Measurements from ENCODE around the gene PPP1R37. TPM values are rescaled to one million over a fixed set of nuclear protein-coding genes. Genes with fewer than 3 reads are reported as not detected.

The PPP1R37 gene
- total and polyA plus RNA-seq, 2 donors (not counting 1 experiment from before 2014, with no cell fraction given): 11.3 to 36.0 TPM

GRCh38 chr19:45125975-45126493 is 33.1 kb downstream of the PPP1R37 start:
- peak; percentile 30 to 39 for DNase-seq (ENCODE audit: low read depth in 2 of 2)
- peaks cover 2% of the 10 kb centered on the region for H4K20me1 ChIP-seq (ENCODE audit: control insufficient read depth, extremely low read depth, insufficient read depth, low read length)

GRCh38 chr19:45126654-45127053 is 33.7 kb downstream of the PPP1R37 start:
- Histone ChIP-seq H3K79me2 (ENCODE audit: control insufficient read depth, insufficient read depth, low read length) (peaks cover 50% of the 10 kb centered on the region), H3K4me2 (ENCODE audit: extremely low read depth, insufficient read depth, low read length) (no peak overlapping the region), H3K4me3 (replicated peaks in 1 of 4; ENCODE audit: control extremely low read depth in 1 of 4, insufficient read depth in 1 of 4, low read depth in 3 of 4, low read length in 4 of 4) (no peak overlapping the region), H4K20me1 (ENCODE audit: control insufficient read depth, extremely low read depth, insufficient read depth, low read length) (no peaks in the 10 kb centered on the region), H3K27ac (ENCODE audit: insufficient read depth, low read length) (no peak overlapping the region), H2AFZ (ENCODE audit: low read length) (no peak overlapping the region), H3K27me3 (ENCODE audit: control insufficient read depth, insufficient read depth, low read length) (no peaks in the 10 kb centered on the region), H3K9ac (ENCODE audit: insufficient read depth, low read length) (no peak overlapping the region), H3K36me3 (ENCODE audit: control insufficient read depth, insufficient read depth, low read length) (peaks cover 4% of the 10 kb centered on the region), H3K4me1 (ENCODE audit: control insufficient read depth, extremely low read depth, insufficient read depth, low read length) (no peaks in the 10 kb centered on the region), H3K9me3 (ENCODE audit: control insufficient read depth, insufficient read depth, low read depth, low read length) (no peaks in the 10 kb centered on the region)
- DNase-seq (ENCODE audit: low read depth in 2 of 2): no peak
- TF ChIP-seq CTCF (conservative IDR thresholded peaks at IDR 0.05 in 1 of 2, IDR thresholded peaks at IDR 0.05 in 1 of 2; ENCODE audit: low read depth in 1 of 2, low read length in 2 of 2) (no peak), EZH2 (IDR thresholded peaks at IDR 0.05; ENCODE audit: low read length, missing control alignments) (no peak)

More at GRCh38 chr19:45125975-45126493, 33.1 kb downstream of the PPP1R37 start:
- TF ChIP-seq CTCF (conservative IDR thresholded peaks at IDR 0.05 in 1 of 2, IDR thresholded peaks at IDR 0.05 in 1 of 2; ENCODE audit: low read depth in 1 of 2, low read length in 2 of 2) (peak; percentile 59 to 87), EZH2 (IDR thresholded peaks at IDR 0.05; ENCODE audit: low read length, missing control alignments) (no peak)
- Histone ChIP-seq H3K79me2 (ENCODE audit: control insufficient read depth, insufficient read depth, low read length) (peaks cover 54% of the 10 kb centered on the region), H3K27me3 (ENCODE audit: control insufficient read depth, insufficient read depth, low read length) (no peaks in the 10 kb centered on the region), H3K4me1 (ENCODE audit: control insufficient read depth, extremely low read depth, insufficient read depth, low read length) (no peaks in the 10 kb centered on the region), H3K27ac (ENCODE audit: insufficient read depth, low read length) (no peak overlapping the region), H3K4me3 (replicated peaks in 1 of 4; ENCODE audit: control extremely low read depth in 1 of 4, insufficient read depth in 1 of 4, low read depth in 3 of 4, low read length in 4 of 4) (no peak overlapping the region), H2AFZ (ENCODE audit: low read length) (no peak overlapping the region), H3K4me2 (ENCODE audit: extremely low read depth, insufficient read depth, low read length) (no peak overlapping the region), H3K9ac (ENCODE audit: insufficient read depth, low read length) (no peak overlapping the region), H3K36me3 (ENCODE audit: control insufficient read depth, insufficient read depth, low read length) (peaks cover 4% of the 10 kb centered on the region), H3K9me3 (ENCODE audit: control insufficient read depth, insufficient read depth, low read depth, low read length) (no peaks in the 10 kb centered on the region)

GRCh38 chr19:45128146-45128545 is 35.2 kb downstream of the PPP1R37 start:
- no peak for DNase-seq (ENCODE audit: low read depth in 2 of 2)
- H2AFZ ChIP-seq (ENCODE audit: low read length): no peak overlapping the region
- H4K20me1 ChIP-seq (ENCODE audit: control insufficient read depth, extremely low read depth, insufficient read depth, low read length): no peaks in the 10 kb centered on the region
- H3K4me1 ChIP-seq (ENCODE audit: control insufficient read depth, extremely low read depth, insufficient read depth, low read length): no peaks in the 10 kb centered on the region
- peaks cover 40% of the 10 kb centered on the region for H3K79me2 ChIP-seq (ENCODE audit: control insufficient read depth, insufficient read depth, low read length)
- peaks cover 4% of the 10 kb centered on the region for H3K36me3 ChIP-seq (ENCODE audit: control insufficient read depth, insufficient read depth, low read length)
- no peak overlapping the region for H3K9ac ChIP-seq (ENCODE audit: insufficient read depth, low read length)
- no peaks in the 10 kb centered on the region for H3K9me3 ChIP-seq (ENCODE audit: control insufficient read depth, insufficient read depth, low read depth, low read length)
- H3K4me3 ChIP-seq (replicated peaks in 1 of 4; ENCODE audit: control extremely low read depth in 1 of 4, insufficient read depth in 1 of 4, low read depth in 3 of 4, low read length in 4 of 4): no peak overlapping the region
- no peak overlapping the region for H3K27ac ChIP-seq (ENCODE audit: insufficient read depth, low read length)
- TF ChIP-seq CTCF (conservative IDR thresholded peaks at IDR 0.05 in 1 of 2, IDR thresholded peaks at IDR 0.05 in 1 of 2; ENCODE audit: low read depth in 1 of 2, low read length in 2 of 2) (no peak), EZH2 (IDR thresholded peaks at IDR 0.05; ENCODE audit: low read length, missing control alignments) (no peak)
- H3K4me2 ChIP-seq (ENCODE audit: extremely low read depth, insufficient read depth, low read length): no peak overlapping the region
- H3K27me3 ChIP-seq (ENCODE audit: control insufficient read depth, insufficient read depth, low read length): no peaks in the 10 kb centered on the region

Data from fibroblast of lung (primary cell).